Aorta (tissue), 5 donors: Measurements from ENCODE around the gene TSPAN13. TPM values are rescaled to one million over a fixed set of nuclear protein-coding genes. Genes with fewer than 3 reads are reported as not detected.

Experiments used
- ATAC-seq: fragments of 200-7000 bp; cut with Tn5 transposase; one replicate; pipeline ENCODE4 v1.9.1; 2022; ENCODE audit warnings: moderate library complexity; ENCODE audit not compliant: low FRiP score
- DNase-seq, 2 donors: peaks; one replicate each; pipeline ENCODE4 v3.0.0-alpha.2; 2020
- H3K27ac ChIP-seq, 2 donors: one replicate each; pipeline ENCODE4 v1.5.1; 2013; ENCODE audit warnings: low read length in 2 of 2, mild to moderate bottlenecking in 2 of 2, moderate library complexity in 2 of 2, control low read depth in 1 of 2, inconsistent platforms in 1 of 2, low read depth in 1 of 2
- H3K27me3 ChIP-seq, 2 donors: one replicate each; pipeline ENCODE4 v1.6.1; 2013; ENCODE audit warnings: control low read depth in 1 of 2, low read length in 1 of 2, mild to moderate bottlenecking in 1 of 2, moderate library complexity in 1 of 2; ENCODE audit not compliant: insufficient read depth in 2 of 2, control insufficient read depth in 1 of 2
- H3K36me3 ChIP-seq, 2 donors: one replicate each; pipeline ENCODE4 v1.6.1; 2013; ENCODE audit warnings: control low read depth in 1 of 2, low read length in 1 of 2, mild to moderate bottlenecking in 1 of 2; ENCODE audit not compliant: insufficient read depth in 2 of 2, control insufficient read depth in 1 of 2
- H3K4me1 ChIP-seq, 2 donors: one replicate each; pipeline ENCODE4 v1.6.1; 2013; ENCODE audit warnings: low read length in 2 of 2, control low read depth in 1 of 2, mild to moderate bottlenecking in 1 of 2, moderate library complexity in 1 of 2; ENCODE audit not compliant: insufficient read depth in 2 of 2, control insufficient read depth in 1 of 2
- H3K4me3 ChIP-seq, 2 donors: one replicate each; pipeline ENCODE4 v1.5.1; 2013; ENCODE audit warnings: low read length in 2 of 2, control low read depth in 1 of 2, mild to moderate bottlenecking in 1 of 2
- H3K9me3 ChIP-seq: one replicate; pipeline ENCODE4 v1.6.1; 2013; ENCODE audit warnings: mild to moderate bottlenecking, low read length; ENCODE audit not compliant: control insufficient read depth
- WGBS, 2 donors: extraction: QIAGEN DNeasy Blood & Tissue Kit; methylation state at CpG; one replicate each; pipeline ENCODE4 v1.1.7; 2013; 5-methylcytosine and 5-hydroxymethylcytosine counted together
- intact Hi-C, 2 donors: fragments of 100-400 bp; cut with DNase I; formaldehyde crosslinking; loops; one replicate each; pipeline versions ENCODE4 v1.14.2 to v1.15.0; 2022
- polyA plus RNA-seq, 2 donors: library from polyadenylated mRNA; stranded (reverse); fragments of 200-250 nt; gene quantifications; one replicate each; pipeline ENCODE4 v1.2.3, GENCODE V29; 2013
- total RNA-seq, 2 donors: library from RNA; stranded (reverse); fragmentation: NEBNext Ultra II Directional; extraction: Animal tissue kit (Norgen Biotek cat#: 25700); gene quantifications; one replicate each; pipeline ENCODE4 v1.2.1, GENCODE V29; 2021
- donor health status: healthy with polysubstance abuse.
- donor health status: Bipolar disorder and iron deficiency.
- donor health status: DM: no; HTN: no; CAD: no.
- donor health status: DM: no; HTN: no; CAD: no.
- donor health status: DM: yes; HTN: yes; CAD: no.

Gene TSPAN13
- total and polyA plus RNA-seq, 4 donors = 1.5 to 20.9 (median 8.2) TPM

DNA sequence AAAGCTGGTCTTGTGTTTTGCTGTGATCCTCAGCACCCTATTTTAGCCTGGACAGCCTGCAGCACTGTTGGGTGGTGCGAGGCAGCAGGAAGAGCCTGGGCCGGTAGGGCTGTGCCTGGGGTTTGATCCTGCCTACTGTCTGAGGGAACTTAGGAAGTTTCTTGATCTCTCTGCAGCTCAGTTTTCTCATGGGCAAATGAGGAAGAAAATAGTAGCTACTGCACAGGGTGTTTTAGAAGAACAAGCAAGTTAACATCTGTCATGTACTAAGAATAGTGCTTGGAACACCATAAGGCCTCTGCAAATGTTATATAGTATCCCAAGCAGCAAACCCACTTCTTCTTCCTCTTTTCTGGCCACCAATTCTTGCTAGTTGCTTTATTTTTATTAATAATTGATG, 63.3 kb downstream of the TSPAN13 start:
- WGBS, 2 donors = 65 to 94% methylated on average over 2 of the region's 2 CpGs
- H3K27ac ChIP-seq = no peak overlapping the region
- H3K4me1 ChIP-seq = no peaks in the 10 kb centered on the region
- H3K36me3 ChIP-seq = no peaks in the 10 kb centered on the region
- H3K4me3 ChIP-seq = no peak overlapping the region
- intact Hi-C loops = no loop called here
- no peaks in the 10 kb centered on the region for H3K9me3 ChIP-seq
- no peaks in the 10 kb centered on the region for H3K27me3 ChIP-seq
- no peak for ATAC-seq
- peak in 1 of 2 donors; percentile 47 for DNase-seq

GRCh38 chr7:16817536-16817935, 64.0 kb downstream of the TSPAN13 start:
- DNase-seq (no peak), ATAC-seq (no peak)
- H3K4me3 ChIP-seq = no peak overlapping the region
- no peaks in the 10 kb centered on the region for H3K36me3 ChIP-seq
- no peaks in the 10 kb centered on the region for H3K9me3 ChIP-seq
- WGBS, 2 donors = 92 to 97% methylated on average over 1 of the region's 1 CpG
- H3K4me1 ChIP-seq = no peaks in the 10 kb centered on the region
- intact Hi-C loops = no loop called here
- H3K27ac ChIP-seq = no peak overlapping the region
- no peaks in the 10 kb centered on the region for H3K27me3 ChIP-seq

GRCh38 chr7:16818732-16819131, 65.2 kb downstream of the TSPAN13 start:
- H3K27ac ChIP-seq = no peak overlapping the region
- no peaks in the 10 kb centered on the region for H3K9me3 ChIP-seq
- no peak overlapping the region for H3K4me3 ChIP-seq
- H3K27me3 ChIP-seq = no peaks in the 10 kb centered on the region
- no peaks in the 10 kb centered on the region for H3K4me1 ChIP-seq
- 91 to 93% methylated on average over 3 of the region's 3 CpGs for WGBS, 2 donors
- no peak for DNase-seq
- intact Hi-C loops = no loop called here
- no peak for ATAC-seq
- H3K36me3 ChIP-seq = no peaks in the 10 kb centered on the region

GRCh38 chr7:16822029-16822428, 68.5 kb downstream of the TSPAN13 start:
- 52 to 56% methylated on average over 3 of the region's 3 CpGs for WGBS, 2 donors

DNA sequence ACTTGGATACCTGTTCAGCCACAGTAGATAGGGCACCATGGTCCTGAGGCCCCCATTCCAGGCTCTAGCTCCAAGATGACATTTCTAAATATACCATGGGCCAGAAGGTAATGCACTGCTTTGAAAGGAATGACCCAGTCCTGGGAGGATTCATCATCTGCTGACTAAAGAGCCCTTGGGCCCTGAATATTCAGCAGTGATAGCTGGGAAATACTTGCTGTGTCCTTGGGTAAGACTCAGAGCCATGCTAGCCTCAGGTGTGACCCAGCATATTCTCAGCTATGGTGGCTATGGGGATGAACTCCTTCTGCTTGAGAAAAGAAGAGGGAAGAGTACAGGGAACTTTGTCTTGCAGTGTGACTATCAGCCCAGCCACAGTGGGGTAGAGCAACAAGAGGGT, 72.5 kb downstream of the TSPAN13 start:
- no peaks in the 10 kb centered on the region for H3K27me3 ChIP-seq
- H3K4me3 ChIP-seq = no peak overlapping the region
- no peak for DNase-seq
- H3K27ac ChIP-seq = no peak overlapping the region
- intact Hi-C loops = no loop called here
- H3K36me3 ChIP-seq = no peaks in the 10 kb centered on the region
- ATAC-seq = no peak
- no peaks in the 10 kb centered on the region for H3K9me3 ChIP-seq
- no peaks in the 10 kb centered on the region for H3K4me1 ChIP-seq

More at GRCh38 chr7:16822029-16822428, 68.5 kb downstream of the TSPAN13 start:
- intact Hi-C loops = no loop called here
- Histone ChIP-seq H3K4me3 (no peak overlapping the region), H3K27me3 (no peaks in the 10 kb centered on the region), H3K27ac (no peak overlapping the region), H3K4me1 (no peaks in the 10 kb centered on the region), H3K36me3 (no peaks in the 10 kb centered on the region), H3K9me3 (no peaks in the 10 kb centered on the region)
- no peak for DNase-seq
- ATAC-seq = no peak

- 91% methylated on average over 1 of the region's 1 CpG for WGBS, 2 donors
- H3K36me3 ChIP-seq = no peaks in the 10 kb centered on the region
- no peaks in the 10 kb centered on the region for H3K27me3 ChIP-seq
- no peak for DNase-seq
- no peaks in the 10 kb centered on the region for H3K9me3 ChIP-seq
- no peak overlapping the region for H3K27ac ChIP-seq
- intact Hi-C loops = no loop called here
- ATAC-seq = no peak
- H3K4me1 ChIP-seq = no peaks in the 10 kb centered on the region
- no peak overlapping the region for H3K4me3 ChIP-seq
These were observed 79.8 kb downstream of the TSPAN13 start for GRCh38 chr7:16833373-16833772.

Other genes starting within 250 kb of the TSPAN13 start
- gene LRRC72, start 226.9 kb upstream of the TSPAN13 start, total RNA-seq = not detected
- gene LRRC72, start 226.9 kb upstream of the TSPAN13 start, polyA plus RNA-seq = not detected
- gene ANKMY2, start 108.0 kb upstream of the TSPAN13 start, total RNA-seq = 10 to 100 TPM; 13.5 to 22.5 TPM
- 10 to 100 TPM in 1 of 2 donors, 1 to 10 TPM in 1; 9.4 to 12.3 TPM for gene ANKMY2, start 108.0 kb upstream of the TSPAN13 start, polyA plus RNA-seq
- gene BZW2, start 107.6 kb upstream of the TSPAN13 start, total RNA-seq = 10 to 100 TPM; 31.1 to 32.8 TPM
- 10 to 100 TPM in 1 of 2 donors, 1 to 10 TPM in 1; 9.0 to 14.5 TPM for gene BZW2, start 107.6 kb upstream of the TSPAN13 start, polyA plus RNA-seq
- not detected for gene AGR2, start 51.2 kb downstream of the TSPAN13 start, total RNA-seq
- gene AGR2, start 51.2 kb downstream of the TSPAN13 start, polyA plus RNA-seq = 10 to 100 TPM in 1 of 2 donors, under 1 TPM in 1; 0.10 to 19.8 TPM
- not detected for gene AGR3, start 128.2 kb downstream of the TSPAN13 start, total RNA-seq
- gene AGR3, start 128.2 kb downstream of the TSPAN13 start, polyA plus RNA-seq = 100 to 1,000 TPM in 1 of 2 donors, not detected in 1; 100 TPM